ENCODE measurements around the gene BPIFB1.

Gene BPIFB1

GRCh38 chr20:33299111-33299603, 16.1 kb downstream of the BPIFB1 start:
- FAIRE-seq: no peak

- FAIRE-seq: no peak
These were observed 18.3 kb downstream of the BPIFB1 start for GRCh38 chr20:33301192-33301930.

GRCh38 chr20:33303595-33303994, 20.6 kb downstream of the BPIFB1 start:
- FAIRE-seq: no peak

- FAIRE-seq: no peak
These were observed 21.0 kb downstream of the BPIFB1 start for GRCh38 chr20:33304046-33304445.

- no peak for FAIRE-seq
These were observed 22.6 kb downstream of the BPIFB1 start for GRCh38 chr20:33305589-33306057.

GRCh38 chr20:33306228-33306627, 23.2 kb downstream of the BPIFB1 start:
- no peak for FAIRE-seq

- FAIRE-seq: no peak
These were observed 23.8 kb downstream of the BPIFB1 start for GRCh38 chr20:33306807-33307206.

- FAIRE-seq: no peak
These were observed 25.7 kb downstream of the BPIFB1 start for GRCh38 chr20:33308668-33309067.

GRCh38 chr20:33309631-33310030, 26.6 kb downstream of the BPIFB1 start:
- FAIRE-seq: no peak

- FAIRE-seq: no peak
These were observed 27.4 kb downstream of the BPIFB1 start for GRCh38 chr20:33310327-33310899.

- no peak for FAIRE-seq
These were observed 28.0 kb downstream of the BPIFB1 start for GRCh38 chr20:33311011-33311410.

- FAIRE-seq: no peak
These were observed 29.0 kb downstream of the BPIFB1 start for GRCh38 chr20:33311996-33312395.

GRCh38 chr20:33312583-33312982, 29.6 kb downstream of the BPIFB1 start:
- no peak for FAIRE-seq

GRCh38 chr20:33313686-33314314, 30.8 kb downstream of the BPIFB1 start:
- no peak for FAIRE-seq

- FAIRE-seq: no peak
These were observed 33.3 kb downstream of the BPIFB1 start for GRCh38 chr20:33316343-33316742.

- FAIRE-seq: no peak
These were observed 33.9 kb downstream of the BPIFB1 start for GRCh38 chr20:33316958-33317357.

GRCh38 chr20:33317424-33318095, 34.5 kb downstream of the BPIFB1 start:
- FAIRE-seq: no peak

GRCh38 chr20:33318096-33318429, 35.0 kb downstream of the BPIFB1 start:
- no peak for FAIRE-seq

- FAIRE-seq: no peak
These were observed 37.0 kb downstream of the BPIFB1 start for GRCh38 chr20:33320006-33320405.

- no peak for FAIRE-seq
These were observed 39.4 kb downstream of the BPIFB1 start for GRCh38 chr20:33322456-33322855.

GRCh38 chr20:33323236-33323635, 40.2 kb downstream of the BPIFB1 start:
- no peak for FAIRE-seq

GRCh38 chr20:33325350-33325749, 42.3 kb downstream of the BPIFB1 start:
- no peak for FAIRE-seq
